ENCODE measurements around the gene FREM3.

The FREM3 gene

GRCh38 chr4:143654571-143654970 is 45.9 kb downstream of the FREM3 start:
- H3K36me3 ChIP-seq (ENCODE audit: insufficient read depth, low read length) = no peaks in the 10 kb centered on the region
- H3K4me1 ChIP-seq (ENCODE audit: control insufficient read depth, insufficient read depth, low read length) = no peaks in the 10 kb centered on the region
- H3K9ac ChIP-seq (ENCODE audit: low read depth, low read length) = no peak overlapping the region
- no peaks in the 10 kb centered on the region for H3K27me3 ChIP-seq (ENCODE audit: control insufficient read depth, insufficient read depth, low read length)
- no peak overlapping the region for H3K4me3 ChIP-seq (ENCODE audit: low read length)
- no peak overlapping the region for H3K4me2 ChIP-seq (ENCODE audit: low read length)
- H3K9me3 ChIP-seq (replicated peaks; ENCODE audit: low read length) = no peaks in the 10 kb centered on the region

GRCh38 chr4:143653031-143653430 is 47.4 kb downstream of the FREM3 start:
- Histone ChIP-seq H3K4me1 (ENCODE audit: control insufficient read depth, insufficient read depth, low read length) (no peaks in the 10 kb centered on the region), H3K36me3 (ENCODE audit: insufficient read depth, low read length) (no peaks in the 10 kb centered on the region), H3K9ac (ENCODE audit: low read depth, low read length) (no peak overlapping the region), H3K9me3 (replicated peaks; ENCODE audit: low read length) (no peaks in the 10 kb centered on the region), H3K4me2 (ENCODE audit: low read length) (no peak overlapping the region), H3K27me3 (ENCODE audit: control insufficient read depth, insufficient read depth, low read length) (no peaks in the 10 kb centered on the region), H3K4me3 (ENCODE audit: low read length) (no peak overlapping the region)

- Histone ChIP-seq H3K36me3 (ENCODE audit: insufficient read depth, low read length) (no peaks in the 10 kb centered on the region), H3K27me3 (ENCODE audit: control insufficient read depth, insufficient read depth, low read length) (peaks cover 5% of the 10 kb centered on the region), H3K9me3 (replicated peaks; ENCODE audit: low read length) (no peaks in the 10 kb centered on the region), H3K4me2 (ENCODE audit: low read length) (no peak overlapping the region), H3K4me3 (ENCODE audit: low read length) (no peak overlapping the region), H3K4me1 (ENCODE audit: control insufficient read depth, insufficient read depth, low read length) (no peaks in the 10 kb centered on the region), H3K9ac (ENCODE audit: low read depth, low read length) (no peak overlapping the region)
These were observed 57.1 kb downstream of the FREM3 start for GRCh38 chr4:143643399-143643798.

- H3K9me3 ChIP-seq (replicated peaks; ENCODE audit: low read length) = no peaks in the 10 kb centered on the region
- no peak overlapping the region for H3K9ac ChIP-seq (ENCODE audit: low read depth, low read length)
- H3K4me3 ChIP-seq (ENCODE audit: low read length) = no peak overlapping the region
- peaks cover 5% of the 10 kb centered on the region for H3K27me3 ChIP-seq (ENCODE audit: control insufficient read depth, insufficient read depth, low read length)
- no peaks in the 10 kb centered on the region for H3K36me3 ChIP-seq (ENCODE audit: insufficient read depth, low read length)
- H3K4me2 ChIP-seq (ENCODE audit: low read length) = no peak overlapping the region
- H3K4me1 ChIP-seq (ENCODE audit: control insufficient read depth, insufficient read depth, low read length) = no peaks in the 10 kb centered on the region
These were observed 57.9 kb downstream of the FREM3 start for GRCh38 chr4:143642611-143643010.

- Histone ChIP-seq H3K4me2 (ENCODE audit: low read length) (no peak overlapping the region), H3K4me1 (ENCODE audit: control insufficient read depth, insufficient read depth, low read length) (no peaks in the 10 kb centered on the region), H3K9ac (ENCODE audit: low read depth, low read length) (no peak overlapping the region), H3K36me3 (ENCODE audit: insufficient read depth, low read length) (no peaks in the 10 kb centered on the region), H3K4me3 (ENCODE audit: low read length) (no peak overlapping the region), H3K27me3 (ENCODE audit: control insufficient read depth, insufficient read depth, low read length) (peaks cover 5% of the 10 kb centered on the region), H3K9me3 (replicated peaks; ENCODE audit: low read length) (no peaks in the 10 kb centered on the region)
These were observed 59.1 kb downstream of the FREM3 start for GRCh38 chr4:143641361-143641760.

GRCh38 chr4:143634763-143635162 is 65.7 kb downstream of the FREM3 start:
- no peak overlapping the region for H3K9ac ChIP-seq (ENCODE audit: low read depth, low read length)
- H3K36me3 ChIP-seq (ENCODE audit: insufficient read depth, low read length) = no peaks in the 10 kb centered on the region
- H3K4me1 ChIP-seq (ENCODE audit: control insufficient read depth, insufficient read depth, low read length) = no peaks in the 10 kb centered on the region
- no peak overlapping the region for H3K4me3 ChIP-seq (ENCODE audit: low read length)
- H3K27me3 ChIP-seq (ENCODE audit: control insufficient read depth, insufficient read depth, low read length) = peaks cover 16% of the 10 kb centered on the region
- no peak overlapping the region for H3K4me2 ChIP-seq (ENCODE audit: low read length)
- H3K9me3 ChIP-seq (replicated peaks; ENCODE audit: low read length) = no peaks in the 10 kb centered on the region

GRCh38 chr4:143633833-143634232 is 66.6 kb downstream of the FREM3 start:
- H3K27me3 ChIP-seq (ENCODE audit: control insufficient read depth, insufficient read depth, low read length) = peaks cover 11% of the 10 kb centered on the region
- H3K9me3 ChIP-seq (replicated peaks; ENCODE audit: low read length) = no peaks in the 10 kb centered on the region
- no peaks in the 10 kb centered on the region for H3K36me3 ChIP-seq (ENCODE audit: insufficient read depth, low read length)
- H3K9ac ChIP-seq (ENCODE audit: low read depth, low read length) = no peak overlapping the region
- no peak overlapping the region for H3K4me3 ChIP-seq (ENCODE audit: low read length)
- no peaks in the 10 kb centered on the region for H3K4me1 ChIP-seq (ENCODE audit: control insufficient read depth, insufficient read depth, low read length)
- H3K4me2 ChIP-seq (ENCODE audit: low read length) = no peak overlapping the region

GRCh38 chr4:143626134-143626911 is 74.2 kb downstream of the FREM3 start:
- H3K27me3 ChIP-seq (ENCODE audit: control insufficient read depth, insufficient read depth, low read length) = peaks cover 7% of the 10 kb centered on the region

GRCh38 chr4:143625632-143626031 is 74.8 kb downstream of the FREM3 start:
- no peak overlapping the region for H3K4me2 ChIP-seq (ENCODE audit: low read length)
- H3K4me1 ChIP-seq (ENCODE audit: control insufficient read depth, insufficient read depth, low read length) = no peaks in the 10 kb centered on the region
- peaks cover 10% of the 10 kb centered on the region for H3K27me3 ChIP-seq (ENCODE audit: control insufficient read depth, insufficient read depth, low read length)
- no peaks in the 10 kb centered on the region for H3K36me3 ChIP-seq (ENCODE audit: insufficient read depth, low read length)
- H3K9ac ChIP-seq (ENCODE audit: low read depth, low read length) = no peak overlapping the region
- no peaks in the 10 kb centered on the region for H3K9me3 ChIP-seq (replicated peaks; ENCODE audit: low read length)
- H3K4me3 ChIP-seq (ENCODE audit: low read length) = no peak overlapping the region

More at GRCh38 chr4:143626134-143626911, 74.2 kb downstream of the FREM3 start:
- H3K9ac ChIP-seq (ENCODE audit: low read depth, low read length) = no peak overlapping the region
- no peak overlapping the region for H3K4me2 ChIP-seq (ENCODE audit: low read length)
- H3K36me3 ChIP-seq (ENCODE audit: insufficient read depth, low read length) = no peaks in the 10 kb centered on the region
- H3K9me3 ChIP-seq (replicated peaks; ENCODE audit: low read length) = no peaks in the 10 kb centered on the region
- no peak overlapping the region for H3K4me3 ChIP-seq (ENCODE audit: low read length)
- no peaks in the 10 kb centered on the region for H3K4me1 ChIP-seq (ENCODE audit: control insufficient read depth, insufficient read depth, low read length)

GRCh38 chr4:143623896-143624295 is 76.6 kb downstream of the FREM3 start:
- Histone ChIP-seq H3K4me2 (ENCODE audit: low read length) (no peak overlapping the region), H3K9ac (ENCODE audit: low read depth, low read length) (no peak overlapping the region), H3K27me3 (ENCODE audit: control insufficient read depth, insufficient read depth, low read length) (peaks cover 19% of the 10 kb centered on the region), H3K4me1 (ENCODE audit: control insufficient read depth, insufficient read depth, low read length) (no peaks in the 10 kb centered on the region), H3K9me3 (replicated peaks; ENCODE audit: low read length) (no peaks in the 10 kb centered on the region), H3K4me3 (ENCODE audit: low read length) (no peak overlapping the region), H3K36me3 (ENCODE audit: insufficient read depth, low read length) (no peaks in the 10 kb centered on the region)

- Histone ChIP-seq H3K4me1 (ENCODE audit: control insufficient read depth, insufficient read depth, low read length) (peaks cover 3% of the 10 kb centered on the region), H3K4me2 (ENCODE audit: low read length) (no peak overlapping the region), H3K36me3 (ENCODE audit: insufficient read depth, low read length) (no peaks in the 10 kb centered on the region), H3K27me3 (ENCODE audit: control insufficient read depth, insufficient read depth, low read length) (peaks cover 27% of the 10 kb centered on the region), H3K9me3 (replicated peaks; ENCODE audit: low read length) (no peaks in the 10 kb centered on the region), H3K9ac (ENCODE audit: low read depth, low read length) (no peak overlapping the region), H3K4me3 (ENCODE audit: low read length) (no peak overlapping the region)
These were observed 81.7 kb downstream of the FREM3 start for GRCh38 chr4:143618811-143619210.

GRCh38 chr4:143617994-143618679 is 82.3 kb downstream of the FREM3 start:
- no peaks in the 10 kb centered on the region for H3K36me3 ChIP-seq (ENCODE audit: insufficient read depth, low read length)
- no peak overlapping the region for H3K4me3 ChIP-seq (ENCODE audit: low read length)
- H3K4me2 ChIP-seq (ENCODE audit: low read length) = no peak overlapping the region
- H3K9me3 ChIP-seq (replicated peaks; ENCODE audit: low read length) = no peaks in the 10 kb centered on the region
- no peak overlapping the region for H3K9ac ChIP-seq (ENCODE audit: low read depth, low read length)
- H3K4me1 ChIP-seq (ENCODE audit: control insufficient read depth, insufficient read depth, low read length) = peaks cover 3% of the 10 kb centered on the region
- H3K27me3 ChIP-seq (ENCODE audit: control insufficient read depth, insufficient read depth, low read length) = peaks cover 34% of the 10 kb centered on the region
